ENCODE results near the gene EIF4G3. TPM values are rescaled to one million over a fixed set of nuclear protein-coding genes. Genes with fewer than 3 reads are reported as not detected.

Gene EIF4G3
- total and polyA plus RNA-seq, 2 of the 8 experiments (the other 6 are each of a cell fraction or from before 2014, with no cell fraction given) = 47.5 to 66.6 TPM

DNA sequence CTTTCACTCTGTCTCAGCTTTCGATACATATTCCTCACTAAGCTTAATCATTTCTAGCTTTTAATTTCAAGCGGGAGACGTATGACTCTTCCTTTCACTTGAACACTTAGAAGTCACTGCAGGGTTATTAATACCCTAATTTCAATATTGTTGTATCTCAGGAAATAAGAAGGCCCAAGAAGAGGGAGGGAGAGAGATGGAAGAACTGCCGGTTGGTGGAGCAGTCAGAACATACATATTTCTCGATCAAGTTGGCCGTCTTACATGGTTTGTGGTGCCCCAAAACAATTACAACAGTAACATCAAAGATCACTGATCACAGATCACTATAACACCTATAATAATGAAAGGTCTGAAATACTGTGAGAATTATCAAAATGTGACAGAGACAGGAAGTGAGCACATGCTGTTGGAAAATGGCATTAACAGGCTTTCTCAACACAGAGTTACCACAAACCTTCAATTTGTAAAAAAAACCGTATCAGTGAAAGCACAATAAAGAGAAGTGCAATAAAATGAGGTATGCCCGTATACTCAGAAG is 244.2 kb downstream of the EIF4G3 start:
- Histone ChIP-seq H2AK5ac (ENCODE audit: low read depth, low read length) (no peak overlapping the region), H4K8ac (ENCODE audit: extremely low read depth, insufficient read depth, low read length) (no peak overlapping the region), H4K20me1 (replicated peaks in 1 of 2; ENCODE audit: control insufficient read depth in 1 of 2, insufficient read depth in 2 of 2, low read length in 2 of 2) (no peaks in the 10 kb centered on the region), H3K14ac (ENCODE audit: insufficient read length) (no peak overlapping the region), H2BK5ac (ENCODE audit: low read depth, low read length) (no peak overlapping the region), H3K18ac (ENCODE audit: extremely low read depth, low read length) (no peak overlapping the region), H3K79me1 (ENCODE audit: low read depth, low read length) (no peaks in the 10 kb centered on the region), H4K5ac (ENCODE audit: insufficient read length, low read depth, low read length) (no peak overlapping the region), H3K4ac (replicated peaks; ENCODE audit: insufficient read length, low read depth, low read length) (no peak overlapping the region), H3K79me2 (ENCODE audit: control insufficient read depth in 1 of 2, insufficient read depth in 2 of 2, low read length in 2 of 2) (no peaks in the 10 kb centered on the region), H3K36me3 (ENCODE audit: control insufficient read depth in 2 of 4, insufficient read depth in 4 of 4, low read length in 3 of 4) (peaks cover 0 to 5% (median 0%) of the 10 kb centered on the region in 4 experiments; a peak in 1 of 8 replicates), H3K9me3 (ENCODE audit: insufficient read depth in 2 of 2, low read depth in 1 of 2, low read length in 1 of 2) (no peaks in the 10 kb centered on the region), H3K27ac (ENCODE audit: low read depth, low read length) (no peak overlapping the region), H3K9ac (replicated peaks in 1 of 4; ENCODE audit: extremely low read depth in 1 of 4, low read depth in 3 of 4, low read length in 3 of 4) (no peak overlapping the region), H3K4me1 (replicated peaks in 1 of 4; ENCODE audit: control insufficient read depth in 3 of 4, insufficient read depth in 4 of 4, low read length in 3 of 4) (peaks cover 0 to 6% (median 4%) of the 10 kb centered on the region in 4 experiments; a peak in 3 of 7 replicates), H2AFZ (ENCODE audit: low read length) (no peak overlapping the region), H3K4me3 (ENCODE audit: extremely low read depth in 1 of 4, insufficient read depth in 2 of 4, low read depth in 3 of 4, low read length in 4 of 4) (no peak overlapping the region), H2BK120ac (replicated peaks; ENCODE audit: low read depth, low read length) (no peak overlapping the region), H3K56ac (replicated peaks; ENCODE audit: insufficient read length, low read depth, low read length) (no peak overlapping the region), H3K4me2 (ENCODE audit: insufficient read depth in 1 of 2, low read depth in 2 of 2, low read length in 2 of 2) (no peak overlapping the region), H2BK15ac (ENCODE audit: low read length) (no peak overlapping the region), H3K23me2 (ENCODE audit: low read depth, low read length) (no peaks in the 10 kb centered on the region), H4K91ac (replicated peaks; ENCODE audit: insufficient read length, low read length) (no peak overlapping the region), H3K23ac (ENCODE audit: insufficient read length) (no peak overlapping the region), H2BK12ac (ENCODE audit: low read depth, low read length) (no peak overlapping the region), H2BK20ac (ENCODE audit: low read length) (no peak overlapping the region), H3K27me3 (replicated peaks in 1 of 4; ENCODE audit: control insufficient read depth in 3 of 4, extremely low read depth in 1 of 4, insufficient read depth in 3 of 4, low read length in 3 of 4) (no peaks in the 10 kb centered on the region)
- TF ChIP-seq SUZ12 (IDR thresholded peaks at IDR 0.05; ENCODE audit: low read length) = no peak
- no peak for TF ChIP-seq CHD1 (IDR thresholded peaks at IDR 0.05; ENCODE audit: low read depth, low read length)
- no peak for TF ChIP-seq BRCA1 (IDR thresholded peaks at IDR 0.05; ENCODE audit: low read depth, low read length)
- TF ChIP-seq EZH2 (IDR thresholded peaks at IDR 0.05; ENCODE audit: low read depth, low read length, severe bottlenecking) = no peak
- TF ChIP-seq SP4 (IDR thresholded peaks at IDR 0.05; ENCODE audit: low read length) = no peak
- TF ChIP-seq POLR2A (IDR thresholded peaks at IDR 0.05; ENCODE audit: control extremely low read depth in 1 of 2, low read depth in 2 of 2, low read length in 2 of 2) = no peak
- TF ChIP-seq, protein P1, sequence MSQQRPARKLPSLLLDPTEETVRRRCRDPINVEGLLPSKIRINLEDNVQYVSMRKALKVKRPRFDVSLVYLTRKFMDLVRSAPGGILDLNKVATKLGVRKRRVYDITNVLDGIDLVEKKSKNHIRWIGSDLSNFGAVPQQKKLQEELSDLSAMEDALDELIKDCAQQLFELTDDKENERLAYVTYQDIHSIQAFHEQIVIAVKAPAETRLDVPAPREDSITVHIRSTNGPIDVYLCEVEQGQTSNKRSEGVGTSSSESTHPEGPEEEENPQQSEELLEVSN (IDR thresholded peaks at IDR 0.05) = no peak
- TF ChIP-seq NRF1 (IDR thresholded peaks at IDR 0.05; ENCODE audit: low read depth, low read length) = no peak
- FAIRE-seq (no peak), DNase-seq (ENCODE audit: low read depth in 1 of 2, low spot score in 2 of 2) (no peak)
- CTCF ChIA-PET (ENCODE audit: partially characterized antibody) = interaction anchor here (0.7 to 1.6 kb wide), 3 partner anchors 11 to 263 kb away, joined by 3 to 4 read pairs (median 4); no protein-coding TSS in a partner anchor
- WGBS, 2 experiments (ENCODE audit: extremely low coverage in 1 of 2, insufficient coverage in 1 of 2, insufficient read length in 1 of 2, insufficient replicate concordance in 2 of 2, low coverage in 1 of 2, low lambda C conversion rate in 2 of 2, missing lambda C conversion rate in 1 of 2) = 90% methylated on average over 8 of the region's 8 CpGs; no CpG with 5 or more reads in 1 of the 2 experiments
- POLR2A ChIA-PET (ENCODE audit: partially characterized antibody) = no interaction called here
